ENCODE data around the gene PTMS. TPM values are rescaled to one million over a fixed set of nuclear protein-coding genes. Genes with fewer than 3 reads are reported as not detected.
A peak's percentile ranks its signal among the peaks of the same experiment; 100 is the strongest.

Gene PTMS
- total and polyA plus RNA-seq, 2 of the 13 experiments (the other 11 are each of a cell fraction or from before 2014, with no cell fraction given): 40.5 to 82.4 TPM

GRCh38 chr12:6809056-6809455 is 42.9 kb downstream of the PTMS start (continued):
- TF ChIP-seq, protein P1, sequence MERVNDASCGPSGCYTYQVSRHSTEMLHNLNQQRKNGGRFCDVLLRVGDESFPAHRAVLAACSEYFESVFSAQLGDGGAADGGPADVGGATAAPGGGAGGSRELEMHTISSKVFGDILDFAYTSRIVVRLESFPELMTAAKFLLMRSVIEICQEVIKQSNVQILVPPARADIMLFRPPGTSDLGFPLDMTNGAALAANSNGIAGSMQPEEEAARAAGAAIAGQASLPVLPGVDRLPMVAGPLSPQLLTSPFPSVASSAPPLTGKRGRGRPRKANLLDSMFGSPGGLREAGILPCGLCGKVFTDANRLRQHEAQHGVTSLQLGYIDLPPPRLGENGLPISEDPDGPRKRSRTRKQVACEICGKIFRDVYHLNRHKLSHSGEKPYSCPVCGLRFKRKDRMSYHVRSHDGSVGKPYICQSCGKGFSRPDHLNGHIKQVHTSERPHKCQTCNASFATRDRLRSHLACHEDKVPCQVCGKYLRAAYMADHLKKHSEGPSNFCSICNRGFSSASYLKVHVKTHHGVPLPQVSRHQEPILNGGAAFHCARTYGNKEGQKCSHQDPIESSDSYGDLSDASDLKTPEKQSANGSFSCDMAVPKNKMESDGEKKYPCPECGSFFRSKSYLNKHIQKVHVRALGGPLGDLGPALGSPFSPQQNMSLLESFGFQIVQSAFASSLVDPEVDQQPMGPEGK (CRISPR knock-in tag; IDR thresholded peaks at IDR 0.05): no peak
- TF ChIP-seq MED1 (CRISPR knock-in tag; IDR thresholded peaks at IDR 0.05) (no peak), ZNF225 (CRISPR knock-in tag; IDR thresholded peaks at IDR 0.05) (no peak)

- ChIA-PET CTCF (ENCODE audit: low intra/inter-chr PET ratio, low total read pairs) (no interaction called here), POLR2A (no interaction called here)
- H3K4me3 ChIP-seq (replicated peaks in 1 of 3; ENCODE audit: insufficient read depth in 1 of 3, low read depth in 2 of 3, low read length in 3 of 3): no peak overlapping the region
- H3K36me3 ChIP-seq (replicated peaks in 1 of 2; ENCODE audit: control insufficient read depth in 1 of 2, insufficient read depth in 2 of 2, low read length in 2 of 2): no peaks in the 10 kb centered on the region
- peaks cover 8% of the 10 kb centered on the region; the same call in 1 of the 2 replicates for H3K4me1 ChIP-seq (ENCODE audit: insufficient read depth, low read length)
- ATAC-seq (peak; percentile 47; the same call in 2 of the 3 replicates), FAIRE-seq (no peak), DNase-seq (ENCODE audit: low spot score) (no peak)
- no peak overlapping the region for H3K9ac ChIP-seq (ENCODE audit: insufficient read depth, low read depth, low read length)
- 36% methylated on average over 1 of the region's 1 CpG for WGBS (ENCODE audit: low lambda C conversion rate)
- intact Hi-C loops (cut with micrococcal nuclease; ENCODE audit: unreplicated experiment) (no loop called here), in situ Hi-C loops (cut with HindIII; ENCODE audit: extremely low pct_ligation_motif_present, low pct_unique_long_range_greater_than_20kb) (no loop called here)
- H3K27me3 ChIP-seq (ENCODE audit: control insufficient read depth in 1 of 2, insufficient read depth in 2 of 2, low read length in 2 of 2): peaks cover 0 to 5% of the 10 kb centered on the region in 2 experiments; a peak in 1 of 5 replicates
- no peak overlapping the region for H3K27ac ChIP-seq (ENCODE audit: extremely low read length, insufficient read depth, low read length)
- H3K9me3 ChIP-seq (ENCODE audit: low read length): no peaks in the 10 kb centered on the region
- no peak for TF ChIP-seq ZSCAN25 (CRISPR knock-in tag; IDR thresholded peaks at IDR 0.05)
- no peak for TF ChIP-seq ZFYVE20 (CRISPR knock-in tag; IDR thresholded peaks at IDR 0.05; ENCODE audit: borderline replicate concordance, low read depth)
- TF ChIP-seq PHF8 (CRISPR knock-in tag; IDR thresholded peaks at IDR 0.05): no peak
- no peak for TF ChIP-seq HNF1A (IDR thresholded peaks at IDR 0.05; ENCODE audit: low read depth)
- TF ChIP-seq HNF1A (CRISPR knock-in tag; IDR thresholded peaks at IDR 0.05; ENCODE audit: borderline replicate concordance): no peak
- no peak for TF ChIP-seq ZSCAN21 (CRISPR knock-in tag; IDR thresholded peaks at IDR 0.05; ENCODE audit: borderline replicate concordance)
- no peak for TF ChIP-seq RBAK (CRISPR knock-in tag; IDR thresholded peaks at IDR 0.05)
- TF ChIP-seq, protein P2, sequence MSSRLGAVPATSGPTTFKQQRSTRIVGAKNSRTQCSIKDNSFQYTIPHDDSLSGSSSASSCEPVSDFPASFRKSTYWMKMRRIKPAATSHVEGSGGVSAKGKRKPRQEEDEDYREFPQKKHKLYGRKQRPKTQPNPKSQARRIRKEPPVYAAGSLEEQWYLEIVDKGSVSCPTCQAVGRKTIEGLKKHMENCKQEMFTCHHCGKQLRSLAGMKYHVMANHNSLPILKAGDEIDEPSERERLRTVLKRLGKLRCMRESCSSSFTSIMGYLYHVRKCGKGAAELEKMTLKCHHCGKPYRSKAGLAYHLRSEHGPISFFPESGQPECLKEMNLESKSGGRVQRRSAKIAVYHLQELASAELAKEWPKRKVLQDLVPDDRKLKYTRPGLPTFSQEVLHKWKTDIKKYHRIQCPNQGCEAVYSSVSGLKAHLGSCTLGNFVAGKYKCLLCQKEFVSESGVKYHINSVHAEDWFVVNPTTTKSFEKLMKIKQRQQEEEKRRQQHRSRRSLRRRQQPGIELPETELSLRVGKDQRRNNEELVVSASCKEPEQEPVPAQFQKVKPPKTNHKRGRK (CRISPR knock-in tag; IDR thresholded peaks at IDR 0.05): no peak
- TF ChIP-seq FOSL1 (CRISPR knock-in tag; IDR thresholded peaks at IDR 0.05; ENCODE audit: borderline replicate concordance): no peak
- TF ChIP-seq PTBP1 (IDR thresholded peaks at IDR 0.05; ENCODE audit: low read depth, low read length, poor library complexity, severe bottlenecking): no peak
- TF ChIP-seq HNF4G (IDR thresholded peaks at IDR 0.05; ENCODE audit: borderline replicate concordance, low read depth, low read length): no peak
- TF ChIP-seq HNF4G (CRISPR knock-in tag; IDR thresholded peaks at IDR 0.05; ENCODE audit: borderline replicate concordance, low read depth): no peak
- TF ChIP-seq ZFP36 (IDR thresholded peaks at IDR 0.05; ENCODE audit: borderline replicate concordance, low read depth, low read length, partially characterized antibody): no peak
- no TSS peak for BruUV-seq (replicated peaks)
- no peak overlapping the region for H3K4me2 ChIP-seq (ENCODE audit: low read depth, low read length)
- no peaks in the 10 kb centered on the region for H4K20me1 ChIP-seq (ENCODE audit: insufficient read depth, low read length)
- no peaks in the 10 kb centered on the region for H3K79me2 ChIP-seq (ENCODE audit: insufficient read depth, low read length)
- no peak overlapping the region for H2AFZ ChIP-seq (ENCODE audit: low read length)
These were observed 44.6 kb downstream of the PTMS start for GRCh38 chr12:6810758-6811157.

Data from HepG2 (cell line).